ENCODE results near the gene PPFIBP2. TPM values are rescaled to one million over a fixed set of nuclear protein-coding genes. Genes with fewer than 3 reads are reported as not detected.
A peak's percentile ranks its signal among the peaks of the same experiment; 100 is the strongest.

Gene PPFIBP2
- 1.3 and 6.5 TPM in 2 replicates for total RNA-seq (2014; rRNA removed; shearing (Covaris generic))

- peak; percentile 54 for DNase-seq (ENCODE audit: low read depth)
Observed at GRCh38 chr11:7513234-7514098, at the start of gene PPFIBP2. Gene PPFIBP2, plus strand, starts transcription at chr11:7513999. Its CDS starts 35,477 bp downstream, at chr11:7549476.

- DNase-seq (ENCODE audit: low read depth) = no peak
Observed at GRCh38 chr11:7467652-7468051, 46.1 kb upstream of the PPFIBP2 start.

GRCh38 chr11:7469351-7469865, 44.4 kb upstream of the PPFIBP2 start:
- DNase-seq (ENCODE audit: low read depth) = no peak

- DNase-seq (ENCODE audit: low read depth) = no peak
Observed at GRCh38 chr11:7471071-7471470, 42.7 kb upstream of the PPFIBP2 start.

- DNase-seq (ENCODE audit: low read depth) = no peak
Observed at GRCh38 chr11:7473717-7474116, 40.1 kb upstream of the PPFIBP2 start.

- no peak for DNase-seq (ENCODE audit: low read depth)
Observed at GRCh38 chr11:7480113-7480512, 33.7 kb upstream of the PPFIBP2 start.

- no peak for DNase-seq (ENCODE audit: low read depth)
Observed at GRCh38 chr11:7484131-7484530, 29.7 kb upstream of the PPFIBP2 start.

GRCh38 chr11:7484645-7485044, 29.2 kb upstream of the PPFIBP2 start:
- DNase-seq (ENCODE audit: low read depth) = no peak

- DNase-seq (ENCODE audit: low read depth) = no peak
Observed at GRCh38 chr11:7485186-7486097, 28.4 kb upstream of the PPFIBP2 start, which contains the start of gene OLFML1. Gene OLFML1, plus strand, starts transcription at chr11:7485506. Its CDS starts 370 bp downstream, at chr11:7485876.

- DNase-seq (ENCODE audit: low read depth) = no peak
Observed at GRCh38 chr11:7486098-7486780, 27.6 kb upstream of the PPFIBP2 start.

GRCh38 chr11:7486781-7487140, 27.0 kb upstream of the PPFIBP2 start:
- DNase-seq (ENCODE audit: low read depth) = no peak

GRCh38 chr11:7487360-7487759, 26.4 kb upstream of the PPFIBP2 start:
- DNase-seq (ENCODE audit: low read depth) = no peak

- DNase-seq (ENCODE audit: low read depth) = no peak
Observed at GRCh38 chr11:7488681-7489080, 25.1 kb upstream of the PPFIBP2 start.

- DNase-seq (ENCODE audit: low read depth) = no peak
Observed at GRCh38 chr11:7489376-7489775, 24.4 kb upstream of the PPFIBP2 start.

- DNase-seq (ENCODE audit: low read depth) = peak; percentile 7
Observed at GRCh38 chr11:7490054-7490453, 23.7 kb upstream of the PPFIBP2 start.

- no peak for DNase-seq (ENCODE audit: low read depth)
Observed at GRCh38 chr11:7490535-7490934, 23.3 kb upstream of the PPFIBP2 start.

- DNase-seq (ENCODE audit: low read depth) = no peak
Observed at GRCh38 chr11:7492253-7492652, 21.5 kb upstream of the PPFIBP2 start.

GRCh38 chr11:7493670-7494069, 20.1 kb upstream of the PPFIBP2 start:
- no peak for DNase-seq (ENCODE audit: low read depth)

- no peak for DNase-seq (ENCODE audit: low read depth)
Observed at GRCh38 chr11:7494086-7494745, 19.6 kb upstream of the PPFIBP2 start.

- DNase-seq (ENCODE audit: low read depth) = no peak
Observed at GRCh38 chr11:7495882-7496551, 17.8 kb upstream of the PPFIBP2 start.

- DNase-seq (ENCODE audit: low read depth) = no peak
Observed at GRCh38 chr11:7498193-7498592, 15.6 kb upstream of the PPFIBP2 start.

Data from RPMI7951 (cell line).